ENCODE data around the gene LRFN4. TPM values are rescaled to one million over a fixed set of nuclear protein-coding genes. Genes with fewer than 3 reads are reported as not detected.

Gene LRFN4
- total and polyA plus RNA-seq, 4 donors = 4.6 to 34.4 (median 15.3) TPM

DNA sequence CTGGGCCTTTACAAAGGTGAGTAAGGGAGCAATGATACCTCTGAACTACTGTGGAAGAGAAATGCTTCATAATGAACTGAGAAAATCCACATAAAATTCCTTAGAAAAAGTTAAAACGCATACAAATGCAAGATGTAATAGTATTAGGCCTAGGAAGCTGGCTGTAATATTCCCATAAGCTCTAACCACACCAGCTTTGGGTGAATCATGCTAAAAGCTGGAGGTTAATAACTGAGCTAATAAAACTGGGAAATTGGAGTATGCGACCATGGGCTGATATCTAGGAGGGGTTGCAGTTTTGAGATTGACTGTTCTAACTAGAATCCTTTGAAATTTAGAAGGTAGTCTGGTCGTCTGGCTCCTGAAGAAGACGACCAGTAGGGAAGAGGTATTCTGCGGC, 42.2 kb upstream of the LRFN4 start:
- no peaks in the 10 kb centered on the region for H3K27me3 ChIP-seq (ENCODE audit: control insufficient read depth in 3 of 3, insufficient read depth in 3 of 3, low read length in 2 of 3)
- no peaks in the 10 kb centered on the region for H3K4me1 ChIP-seq (ENCODE audit: control insufficient read depth in 5 of 5, insufficient read depth in 5 of 5, low read length in 5 of 5)
- H3K9ac ChIP-seq (ENCODE audit: insufficient read depth in 1 of 2, low read length in 2 of 2) = no peak overlapping the region
- ATAC-seq (ENCODE audit: insufficient read depth, low FRiP score) = no peak
- DNase-seq = no peak
- 94% methylated on average over 5 of the region's 5 CpGs for WGBS, 2 donors
- no peak overlapping the region for H3K27ac ChIP-seq (ENCODE audit: low read depth in 1 of 2, low read length in 1 of 2)
- no peaks in the 10 kb centered on the region for H3K36me3 ChIP-seq (ENCODE audit: control insufficient read depth in 4 of 4, insufficient read depth in 4 of 4, low read length in 4 of 4)
- H3K4me3 ChIP-seq = no peak overlapping the region
- TF ChIP-seq CTCF (IDR thresholded peaks at IDR 0.05; ENCODE audit: control extremely low read depth, extremely low read depth) = no peak
- no peaks in the 10 kb centered on the region for H3K9me3 ChIP-seq (ENCODE audit: control insufficient read depth in 4 of 4, insufficient read depth in 3 of 4, low read length in 3 of 4)

GRCh38 chr11:66815646-66816045, 41.2 kb upstream of the LRFN4 start:
- H3K9me3 ChIP-seq (ENCODE audit: control insufficient read depth in 4 of 4, insufficient read depth in 3 of 4, low read length in 3 of 4) = no peaks in the 10 kb centered on the region
- 74 to 86% methylated on average over 1 of the region's 1 CpG for WGBS, 2 donors
- DNase-seq = no peak
- H3K4me1 ChIP-seq (ENCODE audit: control insufficient read depth in 5 of 5, insufficient read depth in 5 of 5, low read length in 5 of 5) = no peaks in the 10 kb centered on the region
- no peaks in the 10 kb centered on the region for H3K36me3 ChIP-seq (ENCODE audit: control insufficient read depth in 4 of 4, insufficient read depth in 4 of 4, low read length in 4 of 4)
- H3K9ac ChIP-seq (ENCODE audit: insufficient read depth in 1 of 2, low read length in 2 of 2) = no peak overlapping the region
- no peak for TF ChIP-seq CTCF (IDR thresholded peaks at IDR 0.05; ENCODE audit: control extremely low read depth, extremely low read depth)
- H3K27me3 ChIP-seq (ENCODE audit: control insufficient read depth in 3 of 3, insufficient read depth in 3 of 3, low read length in 2 of 3) = no peaks in the 10 kb centered on the region
- no peak for ATAC-seq (ENCODE audit: insufficient read depth, low FRiP score)
- no peak overlapping the region for H3K27ac ChIP-seq (ENCODE audit: low read depth in 1 of 2, low read length in 1 of 2)
- H3K4me3 ChIP-seq = no peak overlapping the region

DNA sequence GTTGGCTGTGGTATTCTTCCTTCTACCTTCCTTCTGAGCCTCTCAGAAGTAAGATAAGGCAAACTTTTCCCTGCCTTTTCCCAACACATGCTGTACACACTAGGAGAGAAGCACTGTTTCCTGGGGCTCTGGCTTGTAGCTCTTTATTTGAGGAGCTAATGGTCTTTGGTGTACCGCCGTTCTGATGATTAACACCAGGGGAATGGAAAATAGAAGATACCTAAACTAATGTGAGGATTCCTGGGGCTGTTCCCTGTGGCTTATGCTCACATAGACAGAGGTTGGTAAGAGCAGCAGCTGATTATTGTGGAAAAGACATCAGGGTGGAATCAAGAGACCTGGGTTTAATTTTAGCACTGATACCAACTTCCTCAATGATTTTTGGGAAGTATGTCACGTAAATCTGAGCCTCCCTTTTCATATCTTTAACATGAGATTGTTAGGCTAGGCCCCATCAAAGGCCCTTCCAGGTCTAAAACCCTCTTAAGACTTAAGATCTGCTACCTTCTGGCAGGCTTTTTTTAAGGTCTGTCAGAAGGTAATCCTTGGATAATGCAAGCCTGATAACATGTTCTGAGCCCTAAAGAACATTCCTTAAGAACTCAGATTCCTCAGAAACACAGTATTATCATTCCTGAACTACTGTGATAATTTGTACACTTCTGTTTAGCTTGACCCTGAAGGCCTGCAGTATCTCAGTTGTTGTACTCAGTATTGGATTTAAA, 38.5 kb upstream of the LRFN4 start:
- H3K36me3 ChIP-seq (ENCODE audit: control insufficient read depth in 4 of 4, insufficient read depth in 4 of 4, low read length in 4 of 4) = peaks cover 0 to 5% (median 0%) of the 10 kb centered on the region in 4 donors
- H3K4me1 ChIP-seq (ENCODE audit: control insufficient read depth in 5 of 5, insufficient read depth in 5 of 5, low read length in 5 of 5) = no peaks in the 10 kb centered on the region
- WGBS, 2 donors = 75 to 86% methylated on average over 3 of the region's 3 CpGs
- no peaks in the 10 kb centered on the region for H3K27me3 ChIP-seq (ENCODE audit: control insufficient read depth in 3 of 3, insufficient read depth in 3 of 3, low read length in 2 of 3)
- no peak overlapping the region for H3K27ac ChIP-seq (ENCODE audit: low read depth in 1 of 2, low read length in 1 of 2)
- H3K4me3 ChIP-seq = no peak overlapping the region
- no peak for TF ChIP-seq CTCF (IDR thresholded peaks at IDR 0.05; ENCODE audit: control extremely low read depth, extremely low read depth)
- ATAC-seq (ENCODE audit: insufficient read depth, low FRiP score) (no peak), DNase-seq (no peak)
- H3K9ac ChIP-seq (ENCODE audit: insufficient read depth in 1 of 2, low read length in 2 of 2) = no peak overlapping the region
- no peaks in the 10 kb centered on the region for H3K9me3 ChIP-seq (ENCODE audit: control insufficient read depth in 4 of 4, insufficient read depth in 3 of 4, low read length in 3 of 4)

DNA sequence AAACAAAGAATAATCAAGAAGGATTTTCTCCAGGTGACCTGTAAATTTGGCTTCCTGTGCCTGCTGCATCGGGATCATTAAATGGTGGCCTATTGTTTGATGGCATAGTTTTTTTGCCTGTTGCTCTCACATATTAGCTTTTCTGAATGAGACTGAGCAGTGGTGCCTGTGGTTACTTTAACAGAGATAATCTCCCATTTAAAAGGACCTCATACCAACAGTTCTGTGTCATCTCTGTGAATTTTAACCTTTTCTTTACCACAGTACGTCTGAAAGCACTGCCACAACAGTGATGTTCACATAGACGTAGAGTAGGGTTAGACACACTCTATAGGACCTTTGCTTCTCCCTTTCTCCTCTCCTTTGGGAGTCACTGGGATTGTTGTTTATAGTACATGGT, 36.5 kb upstream of the LRFN4 start:
- ATAC-seq (ENCODE audit: insufficient read depth, low FRiP score) = no peak
- WGBS, 2 donors = 92 to 95% methylated on average over 3 of the region's 3 CpGs
- H3K36me3 ChIP-seq (ENCODE audit: control insufficient read depth in 4 of 4, insufficient read depth in 4 of 4, low read length in 4 of 4) = peaks cover 0 to 5% (median 0%) of the 10 kb centered on the region in 4 donors
- H3K27ac ChIP-seq (ENCODE audit: low read depth in 1 of 2, low read length in 1 of 2) = no peak overlapping the region
- H3K27me3 ChIP-seq (ENCODE audit: control insufficient read depth in 3 of 3, insufficient read depth in 3 of 3, low read length in 2 of 3) = no peaks in the 10 kb centered on the region
- no peak overlapping the region for H3K9ac ChIP-seq (ENCODE audit: insufficient read depth in 1 of 2, low read length in 2 of 2)
- TF ChIP-seq CTCF (IDR thresholded peaks at IDR 0.05; ENCODE audit: control extremely low read depth, extremely low read depth) = no peak
- DNase-seq = no peak
- H3K4me1 ChIP-seq (ENCODE audit: control insufficient read depth in 5 of 5, insufficient read depth in 5 of 5, low read length in 5 of 5) = no peaks in the 10 kb centered on the region
- H3K4me3 ChIP-seq = no peak overlapping the region
- H3K9me3 ChIP-seq (ENCODE audit: control insufficient read depth in 4 of 4, insufficient read depth in 3 of 4, low read length in 3 of 4) = no peaks in the 10 kb centered on the region

All from lung (tissue), 12 donors.